ENCODE measurements around the gene NDUFS8. TPM values are rescaled to one million over a fixed set of nuclear protein-coding genes. Genes with fewer than 3 reads are reported as not detected.
"Not testable (repeated sequence)": the region's sequence is repeated elsewhere in the genome, so short reads cannot be mapped to it uniquely, and the experiment has no call there.

Gene NDUFS8
- 100 to 1,000 TPM; 247 to 274 TPM for total RNA-seq

DNA sequence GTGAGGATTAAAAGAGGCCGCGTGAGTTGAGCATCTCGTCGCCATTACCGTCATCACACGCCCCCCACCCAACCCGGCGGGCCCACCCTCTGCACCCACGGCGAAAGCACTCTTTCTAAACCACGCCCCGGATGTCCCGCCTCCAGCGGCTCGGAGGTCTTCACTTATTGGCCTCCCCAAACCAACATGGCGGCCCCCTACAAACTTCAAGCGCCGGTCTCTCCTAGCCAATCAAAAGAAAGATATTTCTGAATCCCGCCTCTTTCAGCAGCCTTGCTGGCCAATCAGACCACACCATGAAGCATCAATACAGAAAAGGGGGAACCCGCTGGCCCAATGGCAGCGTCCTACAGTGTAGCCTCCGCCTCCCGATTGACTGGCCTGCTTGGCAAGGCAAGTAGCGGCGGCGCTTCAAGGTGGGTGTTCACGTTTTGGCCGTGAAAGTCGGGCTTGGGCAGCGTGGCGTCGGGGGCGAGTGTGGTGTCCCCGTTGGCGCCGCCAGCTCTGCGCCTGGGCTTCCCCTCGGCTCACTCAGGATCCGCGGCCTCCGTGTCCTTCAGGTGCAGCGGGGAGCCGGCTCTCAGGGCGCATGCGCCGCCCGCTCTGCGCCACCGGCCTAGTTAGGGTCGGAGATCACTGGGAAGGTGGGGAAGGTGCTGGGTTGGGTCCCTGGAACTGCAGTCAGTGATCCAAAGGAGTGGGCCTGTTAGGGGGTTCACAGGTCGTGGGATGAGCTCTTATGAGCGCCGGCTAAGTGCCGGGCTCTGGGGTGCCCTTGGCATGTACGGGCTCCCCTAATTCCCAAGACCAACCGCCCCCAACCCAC is at the start of gene NDUFS8:
Gene NDUFS8, plus strand, starts transcription at position 364 of the 826 bp plus-strand sequence. CDS start 1,471 bp downstream, outside the sequence.
- H3K4me1 ChIP-seq (replicated peaks), result peaks cover 17% of the 10 kb centered on the region
- peak; percentile 98 for DNase-seq (ENCODE audit: low spot score)
- H3K4me3 ChIP-seq, result peak within 1 kb of the TSS; percentile 62 to 76
- intact Hi-C loops (cut with DNase I), result no loop called here
- H3K36me3 ChIP-seq, result peaks cover 0 to 8% of the 10 kb centered on the region in 2 donors
- no peaks in the 10 kb centered on the region for H3K9me3 ChIP-seq
- H3K27ac ChIP-seq, result peak within 1 kb of the TSS; percentile 77 to 83
- H3K27me3 ChIP-seq (replicated peaks; ENCODE audit: insufficient read depth), result no peaks in the 10 kb centered on the region
- TF ChIP-seq, protein P1, sequence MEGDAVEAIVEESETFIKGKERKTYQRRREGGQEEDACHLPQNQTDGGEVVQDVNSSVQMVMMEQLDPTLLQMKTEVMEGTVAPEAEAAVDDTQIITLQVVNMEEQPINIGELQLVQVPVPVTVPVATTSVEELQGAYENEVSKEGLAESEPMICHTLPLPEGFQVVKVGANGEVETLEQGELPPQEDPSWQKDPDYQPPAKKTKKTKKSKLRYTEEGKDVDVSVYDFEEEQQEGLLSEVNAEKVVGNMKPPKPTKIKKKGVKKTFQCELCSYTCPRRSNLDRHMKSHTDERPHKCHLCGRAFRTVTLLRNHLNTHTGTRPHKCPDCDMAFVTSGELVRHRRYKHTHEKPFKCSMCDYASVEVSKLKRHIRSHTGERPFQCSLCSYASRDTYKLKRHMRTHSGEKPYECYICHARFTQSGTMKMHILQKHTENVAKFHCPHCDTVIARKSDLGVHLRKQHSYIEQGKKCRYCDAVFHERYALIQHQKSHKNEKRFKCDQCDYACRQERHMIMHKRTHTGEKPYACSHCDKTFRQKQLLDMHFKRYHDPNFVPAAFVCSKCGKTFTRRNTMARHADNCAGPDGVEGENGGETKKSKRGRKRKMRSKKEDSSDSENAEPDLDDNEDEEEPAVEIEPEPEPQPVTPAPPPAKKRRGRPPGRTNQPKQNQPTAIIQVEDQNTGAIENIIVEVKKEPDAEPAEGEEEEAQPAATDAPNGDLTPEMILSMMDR (IDR thresholded peaks at IDR 0.05), result peak in 1 of 4 experiments; percentile 23
- TF ChIP-seq POLR2A (IDR thresholded peaks at IDR 0.05) (peak; percentile 56), POLR2AphosphoS5 (IDR thresholded peaks at IDR 0.05) (peak; percentile 93)
- under 1% methylated on average over 51 of the region's 56 CpGs for WGBS

- H3K9me3 ChIP-seq; H3K4me3 ChIP-seq; H3K4me1 ChIP-seq (replicated peaks); H3K27ac ChIP-seq; H3K36me3 ChIP-seq; H3K27me3 ChIP-seq (replicated peaks; ENCODE audit: insufficient read depth); intact Hi-C loops (cut with DNase I); DNase-seq (ENCODE audit: low spot score): not testable (repeated sequence)
- WGBS, result 85% methylated on average over 10 of the region's 10 CpGs
Measured at GRCh38 chr11:67981226-67981625, 49.3 kb upstream of the NDUFS8 start.

DNA sequence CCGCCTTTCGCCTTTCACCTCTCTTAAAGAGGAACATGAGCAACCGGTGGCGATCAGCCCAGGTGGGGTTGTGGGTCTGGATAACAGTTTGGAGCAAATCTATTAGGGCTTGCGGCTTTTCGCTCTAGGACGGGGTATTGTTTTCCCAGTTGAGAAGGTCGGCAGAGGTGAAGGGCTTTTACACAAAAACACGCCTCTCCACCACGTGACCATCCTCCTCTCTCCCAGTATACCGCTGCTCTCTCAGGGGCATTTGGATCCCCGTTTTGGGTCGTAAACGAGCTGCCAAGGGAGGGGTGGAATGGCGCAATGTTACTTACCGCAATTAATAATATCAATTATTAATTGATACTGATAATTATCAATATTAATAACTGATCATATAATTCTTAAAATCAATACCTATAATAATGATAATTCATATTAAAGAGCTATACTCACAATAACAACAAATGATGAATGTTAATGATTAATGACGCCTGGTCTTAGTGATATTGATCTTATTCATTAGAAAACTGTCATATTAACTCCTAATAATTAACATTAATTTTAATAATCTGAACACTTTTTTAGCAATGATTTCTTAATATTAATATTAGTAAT is 48.1 kb upstream of the NDUFS8 start:
- intact Hi-C loops (cut with DNase I); H3K4me1 ChIP-seq (replicated peaks); H3K27ac ChIP-seq; H3K9me3 ChIP-seq; H3K4me3 ChIP-seq; H3K36me3 ChIP-seq; H3K27me3 ChIP-seq (replicated peaks; ENCODE audit: insufficient read depth); DNase-seq (ENCODE audit: low spot score): not testable (repeated sequence)
- WGBS, result 81% methylated on average over 17 of the region's 17 CpGs

DNA sequence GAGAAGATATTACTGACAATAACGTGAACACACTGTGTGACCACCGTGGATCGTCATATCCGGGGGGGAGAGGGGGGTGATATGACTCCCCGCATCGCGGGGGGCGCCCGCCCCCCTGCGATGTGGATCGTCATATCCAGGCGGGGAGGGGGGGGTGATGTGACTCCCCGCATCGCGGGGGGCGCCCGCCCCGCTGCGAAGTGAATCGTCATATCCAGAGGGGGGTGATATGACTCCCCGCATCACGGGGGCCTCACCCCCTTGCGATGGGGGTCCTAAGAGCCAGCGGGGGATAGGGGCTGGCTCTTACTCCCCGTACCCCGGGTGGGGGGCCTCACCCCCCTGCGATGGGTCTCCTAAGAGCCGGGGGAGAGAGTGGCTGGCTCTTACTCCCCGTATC is 46.5 kb upstream of the NDUFS8 start:
- intact Hi-C loops (cut with DNase I), result no loop called here
- DNase-seq (ENCODE audit: low spot score), result no peak
- 75% methylated on average over 29 of the region's 29 CpGs for WGBS
- Histone ChIP-seq H3K36me3 (no peaks in the 10 kb centered on the region), H3K9me3 (no peaks in the 10 kb centered on the region), H3K4me3 (no peak overlapping the region), H3K4me1 (replicated peaks) (no peaks in the 10 kb centered on the region), H3K27me3 (replicated peaks; ENCODE audit: insufficient read depth) (no peaks in the 10 kb centered on the region), H3K27ac (no peak overlapping the region)
- TF ChIP-seq, protein P1 (IDR thresholded peaks at IDR 0.05), result no peak
- TF ChIP-seq POLR2A (IDR thresholded peaks at IDR 0.05) (no peak), POLR2AphosphoS5 (IDR thresholded peaks at IDR 0.05) (no peak)

DNA sequence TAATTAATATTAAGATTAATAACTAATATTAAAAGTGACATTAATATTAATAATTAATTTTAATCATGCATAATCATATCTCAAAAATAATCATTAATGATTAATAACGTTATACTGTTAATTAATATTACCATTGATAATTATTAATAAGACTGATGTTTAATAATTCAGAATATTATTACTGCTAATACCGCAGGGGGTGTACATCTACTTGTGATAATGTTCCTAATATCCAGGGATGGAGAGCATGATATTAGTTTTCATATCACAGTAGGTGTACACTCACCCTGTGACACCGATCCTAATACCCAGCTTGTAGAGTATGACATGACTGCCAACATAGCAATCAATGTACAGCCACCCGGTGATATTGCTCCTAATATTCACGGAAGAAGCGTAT is 45.2 kb upstream of the NDUFS8 start:
- H3K4me1 ChIP-seq (replicated peaks); H3K27ac ChIP-seq; H3K27me3 ChIP-seq (replicated peaks; ENCODE audit: insufficient read depth); intact Hi-C loops (cut with DNase I); DNase-seq (ENCODE audit: low spot score); H3K9me3 ChIP-seq; H3K4me3 ChIP-seq; H3K36me3 ChIP-seq: not testable (repeated sequence)
- 83% methylated on average over 6 of the region's 6 CpGs for WGBS

DNA sequence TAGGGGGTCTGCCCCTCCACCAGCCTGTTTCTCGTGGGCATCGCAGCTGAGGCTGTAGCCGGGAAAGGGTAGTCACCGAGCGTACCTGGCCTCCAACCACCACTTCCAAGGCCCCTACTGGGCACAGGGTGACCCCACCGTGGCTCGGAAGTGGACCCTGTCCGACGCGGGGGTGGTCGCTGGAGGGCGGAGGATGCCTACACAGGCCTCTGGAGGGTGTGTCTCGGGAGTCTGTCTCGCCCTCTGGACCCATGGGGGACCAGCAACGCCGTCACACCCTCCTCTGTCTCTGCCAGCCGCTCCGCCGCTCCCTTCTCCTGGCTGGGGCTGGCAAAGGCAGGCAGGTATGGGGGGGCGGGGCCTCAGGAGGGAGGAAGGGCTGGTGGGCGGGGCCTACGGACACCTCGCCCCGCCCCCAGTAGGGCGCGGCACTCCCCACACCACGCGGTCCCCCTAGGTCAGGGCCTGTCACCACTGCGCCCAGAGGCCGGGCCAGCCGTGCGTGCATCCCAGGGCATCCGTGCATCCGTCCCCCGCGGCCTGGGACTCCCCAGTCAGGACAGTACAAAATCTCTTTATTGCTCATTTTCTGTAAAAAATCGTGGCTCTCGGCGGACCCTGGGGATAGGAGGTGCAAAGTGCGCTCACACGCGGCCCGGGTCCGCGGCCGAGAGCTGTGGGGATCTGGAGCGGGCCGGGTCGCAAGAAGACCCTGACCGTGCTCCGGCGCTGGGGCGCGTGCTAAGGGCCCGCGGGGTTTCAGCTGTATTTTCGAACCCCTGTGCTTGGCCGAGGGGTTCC is 39.7 kb upstream of the NDUFS8 start:
- DNase-seq (ENCODE audit: low spot score); H3K4me3 ChIP-seq; H3K9me3 ChIP-seq; H3K4me1 ChIP-seq (replicated peaks); H3K27ac ChIP-seq; H3K36me3 ChIP-seq; H3K27me3 ChIP-seq (replicated peaks; ENCODE audit: insufficient read depth); intact Hi-C loops (cut with DNase I): not testable (repeated sequence)
- 18% methylated on average over 48 of the region's 58 CpGs for WGBS

- H3K4me3 ChIP-seq; H3K36me3 ChIP-seq; DNase-seq (ENCODE audit: low spot score); H3K9me3 ChIP-seq; H3K4me1 ChIP-seq (replicated peaks); H3K27me3 ChIP-seq (replicated peaks; ENCODE audit: insufficient read depth); intact Hi-C loops (cut with DNase I); H3K27ac ChIP-seq: not testable (repeated sequence)
- WGBS, result 39% methylated on average over 22 of the region's 70 CpGs
Measured at GRCh38 chr11:67991347-67992121, 38.9 kb upstream of the NDUFS8 start.
